Measurements from ENCODE around the gene KCNJ5.

GRCh38 chr11:128890543-128891368 is at the start of gene KCNJ5:
- TF ChIP-seq, protein P1, sequence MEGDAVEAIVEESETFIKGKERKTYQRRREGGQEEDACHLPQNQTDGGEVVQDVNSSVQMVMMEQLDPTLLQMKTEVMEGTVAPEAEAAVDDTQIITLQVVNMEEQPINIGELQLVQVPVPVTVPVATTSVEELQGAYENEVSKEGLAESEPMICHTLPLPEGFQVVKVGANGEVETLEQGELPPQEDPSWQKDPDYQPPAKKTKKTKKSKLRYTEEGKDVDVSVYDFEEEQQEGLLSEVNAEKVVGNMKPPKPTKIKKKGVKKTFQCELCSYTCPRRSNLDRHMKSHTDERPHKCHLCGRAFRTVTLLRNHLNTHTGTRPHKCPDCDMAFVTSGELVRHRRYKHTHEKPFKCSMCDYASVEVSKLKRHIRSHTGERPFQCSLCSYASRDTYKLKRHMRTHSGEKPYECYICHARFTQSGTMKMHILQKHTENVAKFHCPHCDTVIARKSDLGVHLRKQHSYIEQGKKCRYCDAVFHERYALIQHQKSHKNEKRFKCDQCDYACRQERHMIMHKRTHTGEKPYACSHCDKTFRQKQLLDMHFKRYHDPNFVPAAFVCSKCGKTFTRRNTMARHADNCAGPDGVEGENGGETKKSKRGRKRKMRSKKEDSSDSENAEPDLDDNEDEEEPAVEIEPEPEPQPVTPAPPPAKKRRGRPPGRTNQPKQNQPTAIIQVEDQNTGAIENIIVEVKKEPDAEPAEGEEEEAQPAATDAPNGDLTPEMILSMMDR (IDR thresholded peaks at IDR 0.05; ENCODE audit: low read depth, low read length, poor library complexity, severe bottlenecking) = no peak
- 0 out of 2 replicates have a peak, but pooled peaks have one; percentile 23 for TF ChIP-seq EZH2phosphoT487 (IDR thresholded peaks at IDR 0.05; ENCODE audit: borderline replicate concordance, low read length)

All from DOHH2 (cell line).